ENCODE data around the gene ASB7.
A peak's percentile ranks its signal among the peaks of the same experiment; 100 is the strongest.
"Not testable (repeated sequence)": the region's sequence is repeated elsewhere in the genome, so short reads cannot be mapped to it uniquely, and the experiment has no call there.

Gene ASB7, protein sequence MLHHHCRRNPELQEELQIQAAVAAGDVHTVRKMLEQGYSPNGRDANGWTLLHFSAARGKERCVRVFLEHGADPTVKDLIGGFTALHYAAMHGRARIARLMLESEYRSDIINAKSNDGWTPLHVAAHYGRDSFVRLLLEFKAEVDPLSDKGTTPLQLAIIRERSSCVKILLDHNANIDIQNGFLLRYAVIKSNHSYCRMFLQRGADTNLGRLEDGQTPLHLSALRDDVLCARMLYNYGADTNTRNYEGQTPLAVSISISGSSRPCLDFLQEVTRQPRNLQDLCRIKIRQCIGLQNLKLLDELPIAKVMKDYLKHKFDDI

DNA sequence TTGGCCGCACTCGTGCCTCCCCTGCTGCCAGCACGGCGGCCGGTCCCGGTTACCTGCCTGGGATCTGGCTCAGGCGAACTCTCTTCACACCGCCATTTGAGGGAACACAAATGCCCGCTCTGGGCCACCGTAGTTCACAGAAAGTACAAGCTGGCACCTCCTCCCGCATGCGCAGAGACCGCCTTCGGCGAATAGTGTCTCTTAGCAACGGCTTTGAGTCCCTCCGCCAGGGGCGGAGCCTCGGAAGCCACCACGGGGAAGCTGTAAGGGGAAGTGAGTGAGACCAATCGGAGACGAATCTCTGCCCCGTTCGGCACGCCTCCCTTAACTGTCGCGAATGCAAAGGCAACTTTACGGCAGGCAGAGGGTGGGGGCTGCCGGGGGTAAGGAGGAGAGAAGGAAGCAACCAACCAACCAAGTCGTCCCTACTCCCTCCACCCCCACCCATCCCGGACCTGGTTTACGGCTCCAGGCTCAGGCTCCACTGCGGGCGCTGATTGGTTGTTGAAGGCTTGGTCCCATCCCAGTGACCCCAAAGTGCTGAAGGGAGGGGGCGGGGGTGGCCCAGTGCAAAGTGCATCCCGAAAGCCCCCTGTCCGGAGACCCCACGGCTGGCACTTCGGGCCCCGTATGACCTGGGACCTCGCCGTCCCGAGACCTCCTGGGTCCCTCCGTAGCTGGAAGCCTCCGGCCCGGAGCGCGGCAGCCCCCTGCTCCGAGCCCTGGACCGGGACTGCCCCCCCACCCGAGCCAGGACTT is at the start of gene ASB7, which contains the start of gene LINS1:
Gene ASB7, plus strand, starts transcription at position 526 of the 759 bp plus-strand sequence. CDS start 9,628 bp downstream, outside the sequence.
Gene LINS1, minus strand, starts transcription at position 121 of the 759 bp plus-strand sequence. CDS start 21,342 bp downstream, outside the sequence.
- DNase-seq: peak; percentile 100

DNA sequence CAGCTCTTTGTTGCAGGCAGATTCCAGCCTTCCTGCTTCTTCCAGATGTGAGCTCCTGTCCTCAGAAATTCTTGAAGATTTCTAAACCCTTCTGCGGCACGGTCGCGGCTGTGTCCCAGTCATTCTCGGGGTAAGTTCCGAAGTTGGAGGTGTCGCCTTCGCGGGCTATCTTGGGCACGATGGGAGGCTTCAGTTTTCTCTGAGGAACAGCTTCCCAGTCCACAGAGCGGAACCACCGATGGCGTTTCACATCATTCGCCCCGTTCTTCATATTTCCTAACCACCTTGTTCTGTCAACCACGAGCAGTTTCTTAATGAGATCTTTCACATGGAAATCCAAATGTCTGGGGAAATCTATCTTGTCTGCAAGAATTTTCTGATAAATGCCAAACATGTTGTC is 48.9 kb upstream of the ASB7 start:
- DNase-seq: no peak

DNA sequence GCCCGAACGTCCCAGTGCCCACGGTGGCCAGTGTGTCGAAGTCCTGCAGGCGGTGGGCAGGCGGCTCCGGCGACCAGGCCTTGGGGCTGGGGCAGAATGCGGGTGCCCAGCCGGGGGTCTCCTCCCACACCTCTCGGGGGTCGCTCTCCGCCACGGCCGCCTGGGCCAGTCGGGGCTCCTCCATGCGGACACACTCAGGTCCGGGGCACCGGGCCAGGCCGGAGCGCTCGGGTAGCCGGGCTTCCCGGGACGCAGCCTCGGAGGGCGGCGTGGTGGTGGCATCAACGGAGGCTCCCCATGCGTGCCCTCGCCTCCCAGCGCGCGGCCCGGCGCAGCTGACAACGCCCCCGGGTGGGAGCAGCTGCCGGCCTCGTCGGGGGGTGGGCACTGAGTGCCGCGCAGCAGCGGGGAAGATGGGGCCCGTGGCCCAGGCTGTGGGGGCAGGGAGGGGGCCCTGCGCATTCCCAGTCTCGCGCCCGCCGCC is 43.6 kb upstream of the ASB7 start:
- DNase-seq: no peak

DNA sequence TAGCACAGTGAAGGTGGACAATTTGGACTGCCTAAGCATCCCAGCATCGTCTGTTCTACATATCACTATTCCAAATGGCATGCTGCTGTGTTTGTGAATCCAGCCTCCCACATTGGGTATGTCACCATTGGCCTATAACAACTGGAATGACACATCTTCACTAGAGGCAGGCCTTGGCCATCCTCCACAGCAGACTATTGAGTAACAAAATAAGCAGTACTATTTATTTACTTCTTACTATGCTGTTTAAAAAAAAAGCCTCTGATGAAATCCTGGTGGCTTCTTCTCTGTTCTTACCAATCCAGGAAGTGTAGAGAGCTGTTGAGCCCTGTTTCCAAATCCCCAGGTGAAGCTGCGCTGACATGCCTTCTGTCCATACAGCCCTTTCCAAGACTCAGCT is 43.1 kb upstream of the ASB7 start:
- no peak for DNase-seq

DNA sequence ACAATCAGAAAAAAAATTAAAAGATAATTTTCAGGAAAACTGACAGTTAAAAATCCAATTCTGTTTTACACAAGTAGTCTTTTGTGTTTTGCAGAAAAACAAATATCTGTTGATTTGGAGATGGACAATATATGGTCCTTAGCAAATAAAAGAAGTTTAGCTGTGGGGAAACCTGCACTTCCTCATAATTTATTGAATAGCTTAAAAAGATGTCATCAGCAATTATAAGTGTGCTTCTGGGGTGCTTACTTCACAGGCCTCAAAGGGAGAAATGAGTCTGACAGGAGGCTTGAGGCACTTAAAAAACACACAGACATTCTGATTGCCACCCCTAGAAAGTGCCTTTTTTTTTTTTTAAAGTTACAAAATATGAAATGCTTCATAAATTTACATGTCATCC is 42.1 kb upstream of the ASB7 start:
- no peak for DNase-seq

DNA sequence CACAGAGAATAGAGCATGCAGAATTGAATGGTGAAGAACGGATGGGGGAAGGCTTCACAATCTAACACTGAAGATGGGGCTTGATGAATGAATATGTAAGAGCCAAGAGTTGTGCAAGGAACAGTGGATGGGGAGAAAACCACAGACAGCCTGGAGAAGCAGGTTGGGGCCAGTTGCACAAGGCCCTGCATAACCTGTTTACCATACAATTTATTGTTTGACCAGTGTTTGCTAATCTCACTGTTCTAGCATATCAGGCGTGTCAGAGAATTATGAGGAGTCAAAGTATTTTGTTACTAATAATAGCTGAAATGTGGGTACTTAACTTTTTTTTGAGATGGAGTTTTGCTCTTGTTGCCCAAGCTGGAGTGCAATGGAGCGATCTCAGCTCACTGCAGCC is 36.8 kb upstream of the ASB7 start:
- no peak for DNase-seq

DNA sequence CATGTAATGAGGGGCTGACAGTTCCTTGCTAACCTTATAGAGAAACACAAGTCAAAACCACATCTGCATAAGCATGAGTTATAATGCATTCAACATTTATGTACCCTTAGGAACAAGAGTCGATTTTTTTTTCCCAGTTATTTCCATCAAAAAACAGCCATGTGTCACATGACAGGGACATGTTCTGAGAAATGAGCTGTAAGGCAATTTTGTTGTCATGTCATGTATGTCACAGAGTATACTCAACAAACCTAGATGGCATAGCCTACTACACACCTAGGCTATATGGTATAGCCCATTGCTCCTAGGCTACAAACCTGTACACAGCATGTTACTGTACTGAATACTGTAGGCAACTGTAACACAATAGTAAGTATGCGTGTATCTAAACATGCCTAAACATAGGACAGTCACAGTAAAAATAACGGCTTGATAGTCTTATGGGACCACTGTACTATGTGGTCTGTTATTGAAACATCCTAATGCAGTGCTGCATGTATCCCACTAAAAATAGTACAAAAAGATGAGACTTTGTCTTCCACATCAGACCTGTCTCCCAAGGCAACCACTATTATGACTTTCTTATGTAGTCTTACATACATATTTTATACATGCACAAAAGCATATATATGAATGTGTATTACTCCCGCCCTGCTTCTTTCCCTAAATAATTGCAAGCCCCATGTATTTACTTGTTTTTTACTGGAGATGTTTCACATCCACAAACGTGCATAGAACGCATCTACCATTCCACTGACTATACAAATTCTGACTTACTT is 35.4 kb upstream of the ASB7 start:
- no peak for DNase-seq

DNA sequence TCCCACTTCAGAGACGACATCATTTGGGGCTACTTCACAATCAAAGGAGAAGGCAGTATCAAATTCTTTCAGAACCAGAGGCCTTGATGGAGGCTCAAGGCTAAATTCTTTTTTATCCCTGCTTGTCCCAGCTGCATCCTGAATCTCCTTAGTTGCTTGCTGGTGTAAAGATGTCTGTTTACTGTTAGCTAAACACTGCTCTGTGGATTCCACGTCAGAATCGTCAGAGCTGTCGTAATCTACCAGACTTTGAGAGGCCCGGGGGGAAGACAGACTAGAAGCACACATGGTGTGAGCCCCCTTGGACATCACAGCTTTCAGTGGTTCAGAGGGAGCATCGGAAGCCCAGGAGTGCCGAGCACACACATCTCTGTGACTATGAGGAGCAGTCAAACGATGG is 33.0 kb upstream of the ASB7 start:
- no peak for DNase-seq

DNA sequence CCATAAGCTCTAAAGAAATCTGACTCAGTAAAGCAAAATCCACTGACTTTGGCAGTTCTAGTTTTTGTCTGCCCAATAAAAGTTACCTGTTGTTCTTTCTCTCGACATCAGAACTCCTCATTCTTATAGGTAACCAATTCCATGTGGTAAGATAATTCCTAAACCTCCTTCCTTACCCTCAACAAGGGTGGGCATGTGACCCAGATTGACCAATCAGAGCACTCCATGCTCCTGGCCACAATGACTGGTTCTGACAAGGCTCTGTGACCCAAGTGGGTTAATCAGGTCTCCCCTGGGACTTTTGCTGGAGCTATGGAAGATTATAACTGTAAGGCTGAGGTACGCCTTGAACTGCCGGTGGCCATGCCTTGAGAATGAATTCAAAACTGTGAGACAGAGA is 32.1 kb upstream of the ASB7 start:
- DNase-seq: no peak

DNA sequence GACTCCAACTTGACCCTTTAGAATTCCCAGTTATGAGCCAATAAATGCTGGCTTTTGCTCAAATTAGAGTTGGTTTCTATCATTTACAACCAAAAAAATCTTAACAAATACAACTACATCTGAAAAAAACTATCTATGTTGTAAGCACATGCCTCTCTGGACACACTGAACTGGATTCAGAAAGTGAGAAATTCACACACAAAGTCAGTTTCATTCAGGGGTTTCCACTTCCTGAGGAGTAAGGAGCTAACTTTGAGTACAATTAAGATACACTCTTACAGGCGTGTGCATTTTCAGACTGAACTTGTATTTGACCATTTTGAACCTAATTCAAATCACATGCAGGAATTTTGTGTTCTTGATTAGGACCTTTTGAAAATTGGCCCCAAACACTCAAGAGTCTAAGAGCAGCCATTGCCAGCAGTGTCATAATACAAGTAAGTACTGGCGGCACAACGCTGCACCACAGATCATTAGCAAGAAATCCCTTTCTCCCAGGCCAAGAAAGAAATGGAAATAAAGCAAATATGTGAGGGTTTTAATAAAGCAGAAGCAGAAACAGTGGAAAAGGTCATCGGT is 31.6 kb upstream of the ASB7 start:
- no peak for DNase-seq

DNA sequence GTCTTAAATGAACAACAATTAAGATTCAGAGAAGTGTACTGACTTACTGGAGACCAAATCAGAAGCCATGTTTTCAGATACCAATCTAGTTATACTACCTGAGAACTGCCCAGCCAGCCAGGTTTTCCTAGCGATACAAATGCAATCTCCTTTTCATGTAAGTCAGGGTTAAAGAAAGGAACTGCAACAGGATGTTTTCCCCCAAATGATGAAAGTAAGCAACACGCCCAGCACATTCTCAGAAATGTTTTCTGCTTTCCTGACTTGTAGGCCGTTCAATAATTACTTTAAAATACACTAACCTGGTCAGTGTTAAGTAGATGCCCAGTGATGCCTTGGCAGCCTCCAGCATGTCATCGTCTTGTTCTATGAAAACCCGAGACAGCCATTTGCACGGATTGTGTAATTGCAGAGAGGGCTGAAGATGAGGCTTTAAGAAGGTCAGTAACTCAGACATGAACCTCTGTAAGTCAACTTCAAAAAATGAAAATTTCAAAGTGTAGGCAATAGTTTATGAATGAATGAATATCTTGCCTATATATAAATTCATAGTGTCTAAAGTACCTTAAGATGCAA is 30.7 kb upstream of the ASB7 start:
- no peak for DNase-seq

DNA sequence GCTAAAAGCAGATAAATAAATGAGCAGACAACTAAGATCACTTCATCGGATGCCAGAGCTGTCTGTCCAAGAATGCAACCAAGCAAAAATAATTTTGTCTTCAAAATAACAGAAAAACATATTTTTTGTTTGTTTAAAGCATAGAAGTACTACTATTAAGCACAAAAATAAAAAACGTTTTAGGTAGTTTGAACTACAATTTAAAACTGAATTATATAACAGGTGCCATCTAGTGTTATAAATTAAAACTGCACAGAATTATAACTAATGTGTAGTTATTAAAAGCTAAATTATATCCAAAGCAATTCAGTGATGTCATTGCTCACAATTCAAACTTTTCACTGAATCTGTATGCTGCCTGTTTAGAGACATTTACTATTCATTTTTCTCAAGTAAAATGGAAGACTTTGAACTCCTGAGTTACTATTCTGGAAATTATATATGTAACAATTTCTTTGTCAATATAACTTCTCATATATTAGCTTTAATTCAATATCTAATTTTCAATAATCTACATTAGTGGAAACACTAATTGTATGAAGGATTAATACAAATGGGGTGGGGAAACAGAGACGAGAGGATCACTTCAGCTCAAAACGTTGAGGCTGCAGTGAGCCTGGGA is 29.9 kb upstream of the ASB7 start:
- peak in 1 of 2 experiments; percentile 49 for DNase-seq

DNA sequence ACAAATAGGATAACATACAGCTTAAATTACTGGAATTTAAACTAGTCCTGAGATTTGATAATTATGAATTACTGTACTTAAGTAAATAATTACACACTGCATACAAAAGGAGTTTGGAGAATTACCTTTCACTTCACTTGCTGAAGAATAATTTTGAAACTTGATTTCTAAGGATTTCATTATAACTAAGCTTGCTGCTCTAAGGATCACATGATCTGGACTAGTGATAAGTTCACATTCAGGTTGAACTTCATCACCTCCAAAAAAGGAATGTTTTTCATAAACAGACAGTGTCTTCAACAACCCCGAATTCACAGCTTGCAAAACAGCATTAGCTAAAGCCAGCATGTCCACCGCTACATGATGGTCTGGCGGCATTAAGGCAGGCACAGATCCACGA is 28.9 kb upstream of the ASB7 start:
- no peak for DNase-seq

DNA sequence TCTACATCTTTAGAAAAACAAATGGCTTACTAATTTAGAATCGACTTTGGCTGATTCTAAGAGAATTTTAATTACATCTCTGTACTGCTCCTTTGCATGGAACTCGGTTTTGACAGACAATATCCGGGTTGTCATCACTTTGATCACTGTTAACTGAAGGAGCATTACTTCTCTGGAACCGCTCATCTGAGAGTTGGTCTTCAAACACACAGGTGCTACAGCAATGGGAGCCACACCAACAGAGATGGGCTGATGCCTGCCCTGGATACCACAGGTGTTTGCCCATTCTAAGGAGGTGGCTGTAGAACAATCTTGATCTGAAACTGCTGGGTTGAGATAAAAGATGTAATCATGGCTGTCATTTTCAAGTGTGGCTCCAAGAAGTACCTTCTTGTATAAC is 22.0 kb upstream of the ASB7 start:
- DNase-seq: no peak

DNA sequence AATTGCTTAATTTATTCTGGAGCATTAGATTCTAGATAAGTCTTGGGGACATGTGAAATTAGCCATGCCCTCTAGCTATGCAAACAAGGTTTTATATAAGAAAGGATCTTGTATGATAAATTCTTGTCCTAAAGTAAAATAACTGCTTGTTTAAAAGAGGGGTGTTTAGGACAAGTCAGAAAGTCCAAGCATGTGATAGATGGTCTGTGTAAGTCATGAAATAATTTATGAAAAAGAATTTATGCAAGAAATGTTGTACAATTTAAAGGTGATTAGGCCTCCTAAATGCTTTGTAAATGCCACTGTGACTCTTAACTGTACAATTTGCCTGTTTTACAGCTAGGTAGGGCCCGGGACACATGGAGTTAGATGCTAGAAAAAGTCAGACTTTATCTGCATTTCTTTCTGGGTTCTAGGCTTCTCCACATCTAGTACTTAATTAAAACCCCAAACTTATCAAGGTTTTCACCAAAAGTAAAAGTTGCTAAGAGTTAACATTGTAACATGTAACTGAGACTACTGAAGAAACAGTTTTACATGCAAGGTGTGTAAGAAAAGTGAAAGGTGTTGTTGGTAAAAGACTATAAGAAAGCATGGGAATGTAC is 13.6 kb upstream of the ASB7 start:
- DNase-seq: peak in 1 of 2 experiments; percentile 24

DNA sequence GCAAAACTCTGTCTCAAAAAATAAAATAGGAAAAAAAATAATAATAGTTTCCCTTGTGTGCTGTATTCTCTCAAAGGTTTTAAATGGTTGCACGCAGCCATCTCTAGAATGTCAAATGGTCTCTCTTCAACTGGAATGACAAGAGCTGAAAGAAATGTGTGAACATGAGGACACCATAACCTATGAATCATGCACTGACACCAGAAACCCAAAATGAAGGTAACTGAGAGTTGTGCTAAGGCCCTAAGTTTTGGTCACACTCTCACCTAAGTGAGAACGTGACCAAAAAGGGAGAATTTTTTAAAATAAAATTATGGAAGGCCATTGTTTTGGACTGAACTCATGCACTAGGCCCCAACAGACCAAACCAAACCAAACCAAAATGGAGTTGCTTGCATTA is 11.2 kb upstream of the ASB7 start:
- DNase-seq: not testable (repeated sequence)

DNA sequence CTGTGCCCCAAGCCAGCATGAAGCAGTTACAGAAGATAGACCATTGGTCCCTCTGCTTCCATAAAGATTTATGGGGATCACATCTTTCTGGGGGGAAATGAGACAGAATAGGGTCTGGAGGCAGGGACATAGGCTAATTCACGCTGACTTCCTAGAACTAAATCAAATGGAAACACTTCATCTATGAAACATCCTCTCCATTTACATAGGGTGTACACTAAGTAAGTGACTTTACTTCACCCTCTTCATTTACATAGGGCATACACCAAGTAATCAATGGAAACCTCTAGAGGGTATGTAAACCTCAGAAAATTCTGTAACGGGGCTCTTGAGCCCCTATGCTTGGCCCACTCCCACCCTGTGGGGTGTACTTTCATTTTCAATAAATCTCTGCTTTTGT is 10.6 kb upstream of the ASB7 start:
- DNase-seq: no peak

DNA sequence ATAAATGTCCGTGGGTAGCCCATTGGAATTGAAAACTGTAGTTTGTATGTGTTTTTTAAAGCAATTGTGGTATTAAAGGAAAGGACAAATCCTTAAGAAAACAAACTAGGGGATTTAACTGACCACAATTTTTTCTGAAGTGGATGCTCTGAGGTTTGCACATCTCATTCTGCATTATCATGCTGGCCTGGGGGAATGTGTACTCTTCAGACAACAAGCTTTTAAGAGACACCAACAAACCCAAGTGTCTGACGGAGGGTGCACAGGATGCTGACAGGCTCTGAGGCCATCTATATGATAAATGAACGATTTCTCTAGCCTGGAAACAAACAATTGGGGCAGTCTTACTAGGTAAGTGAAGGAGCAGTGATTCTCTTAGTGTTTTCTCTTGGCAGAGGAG is 9.5 kb upstream of the ASB7 start:
- DNase-seq: no peak

DNA sequence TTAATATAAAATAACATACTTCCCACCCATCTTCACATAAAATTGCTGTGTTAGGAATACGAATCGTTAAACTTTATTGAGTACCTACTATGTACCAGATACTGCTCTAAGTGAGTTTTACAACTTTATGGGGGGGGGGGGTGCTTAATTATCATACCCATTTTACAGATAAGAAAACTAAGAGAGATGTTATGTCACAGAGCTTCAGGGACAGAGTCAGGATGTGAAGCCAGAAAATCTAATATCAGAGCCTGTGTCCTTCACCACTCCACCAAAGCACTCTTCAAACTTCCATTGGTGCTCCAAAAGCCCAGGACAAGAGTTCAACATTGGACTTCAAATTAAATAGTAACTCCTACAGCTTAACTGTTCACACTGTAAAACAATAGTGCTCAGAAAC is 9.0 kb upstream of the ASB7 start:
- no peak for DNase-seq

DNA sequence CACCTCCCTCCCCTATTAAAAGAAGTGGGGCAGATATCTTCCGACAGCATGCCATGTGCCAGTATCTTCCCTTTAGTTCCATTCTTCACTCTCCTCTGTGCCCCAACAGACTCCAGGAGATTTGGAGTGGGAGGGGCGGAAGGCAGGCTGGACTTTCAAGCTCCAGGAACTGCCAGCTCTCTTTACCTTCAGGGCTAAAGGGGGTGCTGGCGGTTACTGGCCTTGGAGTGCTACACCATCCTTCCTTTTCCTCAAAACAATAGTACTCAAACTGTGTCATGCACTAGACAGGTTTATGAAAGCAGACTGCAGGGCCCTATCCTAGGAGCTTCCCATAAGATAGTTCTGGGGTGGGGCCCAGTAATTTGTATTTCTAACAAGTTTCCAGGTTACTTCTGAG is 6.4 kb upstream of the ASB7 start:
- DNase-seq: no peak

DNA sequence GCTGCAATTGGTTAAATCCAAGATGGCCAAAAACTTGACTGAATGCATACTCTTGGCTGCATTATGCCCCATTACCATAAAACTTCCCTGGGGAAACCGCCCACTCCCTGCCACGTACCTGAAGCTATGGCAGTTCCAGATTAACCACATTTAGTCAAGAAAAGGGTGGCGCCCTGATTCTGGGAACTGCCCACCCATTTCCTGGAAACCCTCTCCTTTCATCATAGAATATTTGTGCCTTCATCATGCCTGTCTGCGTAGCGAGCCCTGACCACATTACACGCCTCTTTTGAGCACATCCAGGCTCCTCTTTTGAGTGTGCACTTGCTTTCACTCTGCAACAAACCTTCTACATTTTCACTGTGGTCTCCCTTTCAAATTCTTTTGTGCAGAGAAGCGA is 5.6 kb upstream of the ASB7 start:
- no peak for DNase-seq

DNA sequence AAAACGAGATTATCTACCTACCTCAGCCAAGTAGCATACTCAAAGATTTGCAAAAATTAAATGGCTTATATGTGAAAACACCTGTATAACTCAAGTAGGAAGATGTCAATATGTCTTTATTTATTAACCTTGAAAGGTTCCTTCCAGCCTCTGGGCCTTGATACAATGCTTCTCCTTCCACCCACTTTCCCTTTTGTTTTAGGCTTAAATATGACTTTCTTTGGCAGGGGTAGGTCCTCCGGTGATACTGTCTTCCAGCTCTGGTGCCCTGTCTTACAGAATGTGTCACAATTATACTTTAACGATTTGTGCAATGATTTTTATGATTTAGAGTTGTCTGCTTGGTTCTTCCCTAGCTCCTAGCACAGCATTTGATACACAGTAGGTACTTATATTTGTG is 4.5 kb upstream of the ASB7 start:
- no peak for DNase-seq

Measured in SW 1271 (cell line).